ENCODE data around the gene RAB31. TPM values are rescaled to one million over a fixed set of nuclear protein-coding genes. Genes with fewer than 3 reads are reported as not detected.

The RAB31 gene
- total RNA-seq, 1 donor from 2014 or later, result 37.5 TPM

- FAIRE-seq (no peak), DNase-seq (ENCODE audit: low spot score in 2 of 2) (no peak)
Observed at GRCh38 chr18:9710037-9710436, 1.9 kb downstream of the RAB31 start.

DNA sequence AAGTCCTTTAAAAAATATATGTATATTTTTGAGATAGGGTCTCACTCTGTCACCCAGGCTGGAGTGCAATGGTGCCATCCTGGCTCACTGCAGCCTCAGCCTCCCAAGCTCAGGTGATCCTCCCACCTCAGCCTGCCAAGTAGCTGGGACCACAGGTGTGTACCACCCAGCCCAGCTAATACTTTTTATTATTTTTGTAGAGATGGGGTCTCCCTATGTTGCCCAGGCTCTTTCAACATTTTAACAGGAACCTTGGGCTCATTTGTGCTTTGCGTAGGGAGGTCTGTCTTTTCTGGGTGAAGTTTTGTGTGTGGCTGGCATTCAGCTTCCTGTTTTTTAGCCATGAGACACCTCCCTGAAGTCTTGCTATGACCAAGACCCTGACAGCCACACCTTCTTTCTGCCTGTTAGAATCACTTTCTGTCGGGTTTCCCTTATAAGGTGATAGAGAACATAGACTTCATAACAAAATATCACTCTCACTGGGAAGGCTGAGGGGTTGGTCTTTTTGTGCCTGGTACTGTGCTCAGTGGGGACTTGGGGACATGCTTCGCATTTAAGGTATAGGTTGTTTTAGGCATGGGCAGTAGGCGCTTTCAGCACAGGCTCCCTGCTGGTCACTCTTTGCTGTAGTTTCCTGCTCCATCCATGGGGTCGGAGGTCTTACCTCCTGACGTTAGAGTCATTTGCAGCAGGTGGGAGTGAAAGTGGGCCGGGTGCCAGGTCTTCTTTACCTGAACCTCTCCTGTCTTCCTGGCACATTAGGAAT, 3.4 kb downstream of the RAB31 start:
- no peak for DNase-seq (ENCODE audit: low spot score in 2 of 2)
- FAIRE-seq, result no peak

DNA sequence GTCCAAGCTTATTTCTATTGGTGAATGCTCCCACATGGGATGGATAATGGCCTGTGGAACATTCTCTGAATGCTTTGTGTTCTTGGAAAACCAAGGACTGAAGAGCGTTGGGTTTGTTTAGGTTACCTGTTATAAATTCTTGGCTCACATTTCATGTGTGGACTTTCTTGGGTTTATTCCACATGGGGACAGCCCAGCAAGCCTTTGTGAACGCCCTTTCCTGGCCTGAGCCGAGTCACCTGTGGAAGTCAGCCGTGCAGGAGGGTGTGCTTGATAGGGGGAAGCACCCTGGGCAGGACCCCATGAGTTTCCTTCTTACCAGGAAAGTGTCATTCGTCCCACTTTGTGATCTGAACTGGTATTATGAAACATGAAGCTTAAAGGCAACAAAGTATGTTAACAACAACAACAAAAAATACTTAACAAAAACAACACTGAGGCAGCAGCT, 4.1 kb downstream of the RAB31 start:
- no peak for FAIRE-seq

GRCh38 chr18:9712611-9713010, 4.5 kb downstream of the RAB31 start:
- no peak for DNase-seq (ENCODE audit: low spot score in 2 of 2)
- FAIRE-seq, result no peak

More for the DNA sequence above, 4.1 kb downstream of the RAB31 start:
- DNase-seq (ENCODE audit: low spot score in 2 of 2), result no peak

- no peak for FAIRE-seq
- DNase-seq (ENCODE audit: low spot score in 2 of 2), result no peak
Observed at GRCh38 chr18:9714266-9715087, 6.4 kb downstream of the RAB31 start.

DNA sequence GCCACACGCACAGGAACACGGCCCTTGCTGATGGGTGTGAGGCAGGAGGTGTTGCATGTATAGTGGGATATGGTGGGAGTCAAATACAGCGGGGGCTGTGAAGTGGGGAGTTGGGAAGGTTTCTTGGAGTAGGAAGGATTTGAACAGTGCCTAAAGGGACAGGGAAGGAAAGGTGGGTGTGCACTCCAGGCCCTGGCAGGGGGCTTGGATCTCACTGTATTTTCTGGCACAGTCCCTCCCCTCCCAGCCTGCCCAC, 6.9 kb downstream of the RAB31 start:
- FAIRE-seq (no peak), DNase-seq (ENCODE audit: low spot score in 2 of 2) (no peak)

GRCh38 chr18:9715978-9716774, 8.1 kb downstream of the RAB31 start:
- FAIRE-seq (no peak), DNase-seq (ENCODE audit: low spot score in 2 of 2) (no peak)

DNA sequence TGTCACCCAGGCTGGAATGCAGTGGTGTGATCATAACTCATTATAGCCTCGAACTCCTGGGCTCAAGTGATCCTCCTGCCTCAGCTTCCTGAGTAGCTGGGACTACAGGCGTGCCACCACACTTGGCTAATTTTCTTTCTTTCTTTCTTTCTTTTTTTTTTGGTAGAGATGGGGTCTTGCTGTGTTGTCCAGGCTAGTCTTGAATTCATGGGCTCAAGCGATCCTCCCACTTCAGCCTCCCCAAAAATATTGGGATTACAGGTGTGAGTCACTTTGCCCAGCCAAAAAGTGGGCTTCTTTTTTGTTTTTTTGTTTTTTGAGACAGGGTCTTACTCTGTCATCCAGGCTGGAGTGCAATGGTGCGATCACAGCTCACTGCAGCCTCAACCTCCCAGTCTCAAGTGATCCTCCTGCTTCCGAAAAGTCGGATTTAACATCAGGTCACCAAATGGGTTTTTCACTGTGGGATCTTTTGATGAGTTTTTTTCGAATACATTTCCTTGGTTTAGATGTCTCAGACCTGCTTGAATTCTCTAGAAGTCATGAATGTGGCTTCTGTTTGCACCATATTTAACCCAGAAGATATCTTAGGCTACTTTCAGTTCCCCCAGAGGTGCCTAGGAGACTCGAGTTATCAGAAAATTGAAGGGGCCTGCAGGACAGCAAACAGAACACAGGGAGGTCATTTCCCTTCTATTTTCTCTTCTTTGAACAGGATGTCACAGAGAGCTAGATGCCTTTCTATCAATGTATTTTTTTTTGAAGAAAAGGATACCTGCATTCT, 8.9 kb downstream of the RAB31 start:
- FAIRE-seq (no peak), DNase-seq (ENCODE audit: low spot score in 2 of 2) (no peak)

- DNase-seq (ENCODE audit: low spot score in 2 of 2) (peak in 1 of 2 donors; percentile 52), FAIRE-seq (no peak)
Observed at GRCh38 chr18:9719421-9719981, 11.4 kb downstream of the RAB31 start.

- FAIRE-seq (no peak), DNase-seq (ENCODE audit: low spot score in 2 of 2) (no peak)
Observed at GRCh38 chr18:9720327-9720726, 12.2 kb downstream of the RAB31 start.

DNA sequence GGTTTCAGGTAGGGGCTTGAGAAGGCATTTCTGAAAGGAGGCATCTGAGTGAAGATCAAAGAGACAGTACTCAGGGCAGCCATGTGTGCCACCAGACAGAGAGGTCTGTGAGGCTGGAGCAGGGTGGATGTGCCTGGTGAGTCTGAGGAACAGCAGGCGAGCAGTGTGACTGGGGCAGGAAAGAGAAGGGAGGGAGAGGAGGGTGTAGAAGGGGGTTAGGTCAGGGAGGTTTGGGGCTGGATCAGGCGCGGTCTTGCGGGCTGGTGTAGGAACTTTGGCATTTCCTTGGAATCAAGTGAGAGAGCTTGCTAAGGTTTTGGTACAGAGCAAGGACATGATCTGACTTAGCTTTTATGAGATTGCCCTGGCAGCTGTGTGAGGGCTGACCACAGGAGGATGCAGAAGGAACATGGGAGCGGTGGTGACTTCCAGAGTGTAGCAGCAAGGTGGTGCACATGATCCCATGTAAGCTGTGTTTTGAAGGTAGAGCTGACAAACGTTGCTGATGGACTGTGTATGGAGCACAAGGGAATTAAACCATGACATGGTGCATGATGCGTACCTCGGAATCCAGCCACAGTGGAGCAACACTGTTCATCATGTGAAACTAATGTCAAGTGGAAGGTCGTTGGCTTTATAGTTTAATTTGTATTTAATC, 13.9 kb downstream of the RAB31 start:
- FAIRE-seq (no peak), DNase-seq (ENCODE audit: low spot score in 2 of 2) (no peak)

- no peak for FAIRE-seq
- no peak for DNase-seq (ENCODE audit: low spot score in 2 of 2)
Observed at GRCh38 chr18:9722691-9723090, 14.6 kb downstream of the RAB31 start.

GRCh38 chr18:9724797-9725585, 16.9 kb downstream of the RAB31 start:
- no peak for FAIRE-seq
- no peak for DNase-seq (ENCODE audit: low spot score in 2 of 2)

GRCh38 chr18:9726175-9726574, 18.1 kb downstream of the RAB31 start:
- DNase-seq (ENCODE audit: low spot score in 2 of 2) (no peak), FAIRE-seq (no peak)

DNA sequence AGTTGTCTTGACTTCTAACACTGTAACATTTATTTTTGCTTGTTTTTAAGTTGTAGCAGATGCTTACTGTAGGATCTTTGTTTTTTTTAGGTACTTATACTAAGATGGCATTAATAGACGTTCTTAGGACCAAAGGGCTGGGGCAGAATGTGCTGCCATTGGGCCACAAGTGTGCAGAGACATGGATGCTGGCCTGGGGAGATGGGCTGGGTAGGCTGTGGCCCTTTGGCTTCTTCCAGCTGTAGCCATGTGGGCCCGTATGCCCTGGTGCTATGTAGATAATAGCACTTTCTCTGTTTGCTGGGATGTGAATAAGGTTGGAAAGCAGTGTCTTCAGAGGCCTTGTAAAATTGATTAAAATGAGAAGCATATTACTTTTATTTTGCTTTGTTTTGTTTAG, 18.8 kb downstream of the RAB31 start:
- no peak for FAIRE-seq
- DNase-seq (ENCODE audit: low spot score in 2 of 2), result no peak

- FAIRE-seq (no peak), DNase-seq (ENCODE audit: low spot score in 2 of 2) (no peak)
Observed at GRCh38 chr18:9730786-9731185, 22.7 kb downstream of the RAB31 start.

DNA sequence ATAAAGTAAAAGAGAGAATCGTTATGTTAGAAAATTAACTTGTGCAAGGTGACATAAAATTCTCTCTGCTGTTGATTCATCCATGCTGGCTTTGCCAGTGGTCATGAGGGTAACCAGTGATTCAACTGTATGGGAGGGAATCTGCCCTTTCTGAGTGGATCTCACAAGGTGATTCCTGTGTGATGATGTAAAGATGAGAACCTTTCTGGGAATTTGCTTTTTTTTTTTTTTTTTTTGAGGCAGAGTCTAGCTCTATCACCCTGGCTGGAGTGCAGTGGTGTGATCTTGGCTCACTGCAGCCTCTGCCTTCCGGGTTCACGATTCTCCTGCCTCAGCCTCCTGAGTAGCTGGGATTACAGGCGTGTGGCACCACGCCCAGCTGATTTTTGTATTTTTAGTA, 23.3 kb downstream of the RAB31 start:
- DNase-seq (ENCODE audit: low spot score in 2 of 2) (no peak), FAIRE-seq (no peak)

DNA sequence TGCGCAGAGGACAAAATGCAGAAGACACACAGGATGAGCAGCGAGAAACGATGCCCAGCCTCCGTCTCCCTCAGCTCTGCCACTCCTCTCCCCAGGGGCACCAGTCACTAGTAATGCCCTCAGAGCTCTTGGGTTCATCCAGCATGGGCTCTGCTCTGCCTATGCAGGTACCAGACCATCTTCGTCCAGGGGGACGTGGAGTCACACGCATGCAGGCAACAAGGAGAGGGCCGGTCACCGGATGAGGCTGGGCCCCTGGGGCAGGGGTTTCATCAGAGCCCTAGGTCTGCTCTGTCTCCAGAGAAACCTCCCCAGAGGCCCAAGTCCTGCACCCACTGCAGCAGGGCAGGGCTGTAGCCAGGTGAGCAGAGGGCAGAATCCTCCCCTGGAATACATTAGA, 23.9 kb downstream of the RAB31 start:
- FAIRE-seq (no peak), DNase-seq (ENCODE audit: low spot score in 2 of 2) (no peak)

DNA sequence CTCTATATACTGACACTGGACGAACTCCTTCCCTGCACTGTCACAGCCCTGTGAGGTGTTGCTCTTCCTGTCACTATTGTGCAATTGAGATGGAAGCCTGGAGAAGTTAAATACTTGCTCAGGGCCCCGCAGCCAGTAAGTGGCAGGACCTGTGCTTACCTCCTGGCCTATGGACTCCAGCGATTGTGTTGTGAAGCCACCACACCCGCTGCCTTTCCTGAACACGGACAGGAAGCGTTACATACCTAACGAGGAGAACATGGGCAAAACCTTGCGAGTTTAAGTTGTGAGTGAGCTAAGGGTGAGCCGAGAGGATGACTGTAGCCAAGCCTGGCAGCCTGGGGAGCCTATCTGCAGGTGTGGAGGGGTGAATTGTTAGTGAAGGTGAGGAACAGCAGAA, 26.1 kb downstream of the RAB31 start:
- DNase-seq (ENCODE audit: low spot score in 2 of 2) (no peak), FAIRE-seq (no peak)
